Endothelial cell of umbilical vein (primary cell): ENCODE results near the gene SUGP1. TPM values are rescaled to one million over a fixed set of nuclear protein-coding genes. Genes with fewer than 3 reads are reported as not detected.

Experiments used
- BruUV-seq: library from RNA; stranded (reverse); fragments of 400-500 nt; replicated peaks from 2 replicates; lab custom pipeline; 2021; lab: Mats Ljungman, UMichigan
- CTCF ChIA-PET: fragments of 300-600, 350-600 bp; sonication (Branson Sonifier 250); formaldehyde crosslinking; loops from one replicate; lab custom pipeline; 2021; ENCODE audit warnings: antibody characterized with exemption, inconsistent platforms; lab: Charles Lee
- POLR2A ChIA-PET: fragments of 300-600, 350-600 bp; sonication (Branson Sonifier 250); formaldehyde crosslinking; loops from one replicate; lab custom pipeline; 2021; ENCODE audit warnings: antibody characterized with exemption, inconsistent platforms; lab: Charles Lee
- DNase-seq: peaks from one replicate; pipeline ENCODE4 v3.0.0-alpha.2; 2011; ENCODE audit warnings: low read depth, low spot score
- FAIRE-seq: peaks from 2 replicates; lab custom pipeline; 2011; peaks lifted over from hg19 to GRCh38; lab: Jason Lieb, UNC
- H2AFZ ChIP-seq: 2 replicates; pipeline ENCODE4 v1.6.0; 2012; ENCODE audit warnings: low read depth, low read length, control low read depth, inconsistent platforms
- H3K27ac ChIP-seq: 2 replicates; pipeline ENCODE4 v1.5.1; 2011; ENCODE audit warnings: low read depth, mild to moderate bottlenecking, control low read depth, low read length, moderate library complexity; ENCODE audit not compliant: insufficient read depth
- H3K27me3 ChIP-seq, 2 experiments: 2 replicates each; pipeline versions ENCODE4 v1.6.0 to v1.6.1; 2011; ENCODE audit warnings: low read length in 2 of 2, mixed read lengths in 1 of 2; ENCODE audit not compliant: control insufficient read depth in 2 of 2, insufficient read depth in 2 of 2
- H3K36me3 ChIP-seq, 2 experiments: 2 replicates in 1 of 2; 3 replicates in 1 of 2; pipeline ENCODE4 v1.5.1; 2011; ENCODE audit warnings: low read length in 2 of 2, mild to moderate bottlenecking in 1 of 2, moderate library complexity in 1 of 2; ENCODE audit not compliant: control insufficient read depth in 2 of 2, insufficient read depth in 2 of 2; ENCODE audit errors: extremely low read depth in 1 of 2
- H3K4me1 ChIP-seq: 3 replicates; pipeline ENCODE4 v1.5.1; 2011; ENCODE audit warnings: mild to moderate bottlenecking, low read length; ENCODE audit not compliant: control insufficient read depth, insufficient read depth; ENCODE audit errors: extremely low read depth
- H3K4me2 ChIP-seq: 2 replicates; pipeline ENCODE4 v1.6.1; 2011; ENCODE audit warnings: low read length, control low read depth, mixed read lengths; ENCODE audit not compliant: insufficient read depth
- H3K4me3 ChIP-seq, 3 experiments: fragments of 200-600 bp in 1 of 3; sonication (generic), shearing (Covaris generic) in 1 of 3; replicated peaks in 1 of 3; 2 replicates each; pipeline ENCODE4 v1.5.1; 2011 to 2016; ENCODE audit warnings: control low read depth in 3 of 3, low read length in 3 of 3, mild to moderate bottlenecking in 2 of 3, inconsistent platforms in 1 of 3, low read depth in 1 of 3, moderate library complexity in 1 of 3; ENCODE audit not compliant: insufficient read depth in 1 of 3
- H3K79me2 ChIP-seq: 2 replicates; pipeline ENCODE4 v1.6.0; 2012; ENCODE audit warnings: low read length, inconsistent platforms; ENCODE audit not compliant: control insufficient read depth, insufficient read depth
- H3K9ac ChIP-seq: replicated peaks from 2 replicates; pipeline ENCODE3; 2011; ENCODE audit warnings: low read length, control low read depth; ENCODE audit not compliant: insufficient read depth; ENCODE audit errors: extremely low read depth
- H3K9me1 ChIP-seq: replicated peaks from 3 replicates; pipeline ENCODE4 v1.6.0; 2011; ENCODE audit warnings: mild to moderate bottlenecking, low read length; ENCODE audit not compliant: control insufficient read depth, insufficient read depth; ENCODE audit errors: extremely low read depth
- H3K9me3 ChIP-seq: replicated peaks from 2 replicates; pipeline ENCODE4 v1.5.1; 2012; ENCODE audit warnings: low read length, inconsistent platforms; ENCODE audit not compliant: control insufficient read depth, insufficient read depth
- H4K20me1 ChIP-seq: replicated peaks from 2 replicates; pipeline ENCODE3; 2011; ENCODE audit warnings: mild to moderate bottlenecking, low read length; ENCODE audit not compliant: control insufficient read depth, insufficient read depth; ENCODE audit errors: extremely low read depth
- CTCF ChIP-seq, 2 donors: IDR thresholded peaks; 1 replicate in 1 of 2; 2 replicates in 1 of 2; pipeline ENCODE4 v1.5.1; 2011; ENCODE audit warnings: low read length in 2 of 2, mild to moderate bottlenecking in 2 of 2, moderate library complexity in 2 of 2, control low read depth in 1 of 2, inconsistent platforms in 1 of 2, low read depth in 1 of 2; ENCODE audit not compliant: insufficient read depth in 1 of 2; ENCODE audit errors: extremely low read depth in 1 of 2
- EZH2 ChIP-seq: IDR thresholded peaks from 2 replicates; pipeline ENCODE4 v1.6.1; 2012; ENCODE audit warnings: borderline replicate concordance, low read depth, mild to moderate bottlenecking, moderate library complexity, low read length, inconsistent platforms; ENCODE audit not compliant: severe bottlenecking
- FOS ChIP-seq: IDR thresholded peaks from 2 replicates; pipeline ENCODE4 v1.6.1; 2011; ENCODE audit warnings: mild to moderate bottlenecking, low read length, moderate library complexity, borderline replicate concordance; ENCODE audit not compliant: insufficient read depth
- GATA2 ChIP-seq: IDR thresholded peaks from 2 replicates; pipeline ENCODE4 v1.7.0; 2011; ENCODE audit warnings: low read depth, mild to moderate bottlenecking, moderate library complexity, mixed read lengths, low read length; ENCODE audit not compliant: insufficient read length, insufficient read depth
- JUN ChIP-seq: IDR thresholded peaks from 2 replicates; pipeline ENCODE4 v1.6.1; 2011; ENCODE audit warnings: borderline replicate concordance, low read depth; ENCODE audit not compliant: insufficient read length, insufficient read depth
- MAX ChIP-seq: IDR thresholded peaks from 2 replicates; pipeline ENCODE4 v1.6.1; 2011; ENCODE audit not compliant: insufficient read depth, insufficient read length
- MYC ChIP-seq: IDR thresholded peaks from one replicate; pipeline ENCODE4 v1.6.1; 2011; ENCODE audit warnings: mild to moderate bottlenecking, low read depth, low read length
- POLR2A ChIP-seq: IDR thresholded peaks from 2 replicates; pipeline ENCODE4 v1.6.1; 2012; ENCODE audit warnings: low read depth, mild to moderate bottlenecking, control low read depth, low read length
- POLR2AphosphoS5 ChIP-seq: IDR thresholded peaks from 2 replicates; pipeline ENCODE4 v1.6.1; 2012; ENCODE audit warnings: low read depth, mild to moderate bottlenecking, control low read depth, low read length, moderate library complexity; ENCODE audit not compliant: insufficient read depth
- dilution Hi-C: fragments of 300-500 bp; cut with MboI; formaldehyde crosslinking; loops from one replicate; pipeline ENCODE4 v1.15.0; 2019; ENCODE audit warnings: low sequenced_read_pairs; ENCODE audit not compliant: extremely low pct_ligation_motif_present
- intact Hi-C: fragments of 100-400 bp; cut with micrococcal nuclease; formaldehyde crosslinking; loops from one replicate; pipeline ENCODE4 v1.10.0; 2022
- polyA plus RNA-seq, 4 experiments: library from polyadenylated mRNA; depleted of rRNA in 3 of 4; stranded (reverse) in 3 of 4; unstranded in 1 of 4; fragments of >200 nt; gene quantifications; 2 replicates each; pipeline versions ENCODE4 v1.2.1 to v1.2.3, GENCODE V29; 2011 to 2012; ENCODE audit warnings: missing spikeins in 1 of 4
- total RNA-seq: library from RNA; stranded (reverse); gene quantifications from 2 replicates; pipeline ENCODE4 v1.2.3, GENCODE V29; 2021

The SUGP1 gene
- total and polyA plus RNA-seq, 2 donors (not counting 3 experiments of a cell fraction or from before 2014, with no cell fraction given): 41.0 to 64.7 TPM

GRCh38 chr19:19356901-19357566 is 36.7 kb upstream of the SUGP1 start:
- Histone ChIP-seq H3K79me2 (no peaks in the 10 kb centered on the region), H3K27ac (no peak overlapping the region), H3K27me3 (no peaks in the 10 kb centered on the region), H3K9me1 (no peaks in the 10 kb centered on the region), H3K4me2 (no peak overlapping the region), H4K20me1 (no peaks in the 10 kb centered on the region), H3K4me1 (peaks cover under 1% of the 10 kb centered on the region), H3K9me3 (no peaks in the 10 kb centered on the region), H3K4me3 (no peak overlapping the region), H3K36me3 (peaks cover 5 to 47% of the 10 kb centered on the region in 2 experiments), H3K9ac (no peak overlapping the region), H2AFZ (no peak overlapping the region)
- ChIA-PET CTCF (interaction anchor here (1.9 to 8.4 kb wide), 2 partner anchors 15 to 133 kb away, joined by 9 to 51 read pairs; no protein-coding TSS in a partner anchor), POLR2A (no interaction called here)
- TF ChIP-seq JUN (no peak), EZH2 (no peak), FOS (no peak)
- DNase-seq: no peak
- intact Hi-C loops (no loop called here), dilution Hi-C loops (no loop called here)
- no TSS peak for BruUV-seq
- FAIRE-seq: no peak

GRCh38 chr19:19356500-19356899 is 36.2 kb upstream of the SUGP1 start:
- Histone ChIP-seq H3K9ac (no peak overlapping the region), H3K4me1 (no peaks in the 10 kb centered on the region), H3K79me2 (no peaks in the 10 kb centered on the region), H3K27me3 (no peaks in the 10 kb centered on the region), H3K4me2 (no peak overlapping the region), H3K9me3 (no peaks in the 10 kb centered on the region), H3K27ac (no peak overlapping the region), H3K9me1 (no peaks in the 10 kb centered on the region), H2AFZ (no peak overlapping the region), H3K36me3 (peaks cover 5 to 47% of the 10 kb centered on the region in 2 experiments), H3K4me3 (no peak overlapping the region), H4K20me1 (no peaks in the 10 kb centered on the region)
- no peak for TF ChIP-seq JUN
- TF ChIP-seq POLR2AphosphoS5: no peak
- TF ChIP-seq MYC: no peak
- no peak for TF ChIP-seq FOS
- no peak for TF ChIP-seq EZH2
- no peak for TF ChIP-seq CTCF (IDR thresholded peaks at IDR 0.05; ENCODE audit: extremely low read depth in 1 of 2, insufficient read depth in 1 of 2, low read depth in 1 of 2, low read length in 2 of 2)
- no peak for TF ChIP-seq MAX
- no peak for TF ChIP-seq GATA2
- no peak for TF ChIP-seq POLR2A
- BruUV-seq: no TSS peak
- intact Hi-C loops: no loop called here
- CTCF ChIA-PET: interaction anchor here (8.4 kb wide), 1 partner anchor 14 kb away, joined by 51 read pairs; no protein-coding TSS in a partner anchor
- dilution Hi-C loops: no loop called here
- POLR2A ChIA-PET: no interaction called here
- FAIRE-seq (no peak), DNase-seq (no peak)
